ENCODE measurements around the gene NELL2. TPM values are rescaled to one million over a fixed set of nuclear protein-coding genes. Genes with fewer than 3 reads are reported as not detected.

NELL2 gene
- total RNA-seq, 4 donors from 2014 or later: 1.1 to 22.9 (median 15.6) TPM

DNA sequence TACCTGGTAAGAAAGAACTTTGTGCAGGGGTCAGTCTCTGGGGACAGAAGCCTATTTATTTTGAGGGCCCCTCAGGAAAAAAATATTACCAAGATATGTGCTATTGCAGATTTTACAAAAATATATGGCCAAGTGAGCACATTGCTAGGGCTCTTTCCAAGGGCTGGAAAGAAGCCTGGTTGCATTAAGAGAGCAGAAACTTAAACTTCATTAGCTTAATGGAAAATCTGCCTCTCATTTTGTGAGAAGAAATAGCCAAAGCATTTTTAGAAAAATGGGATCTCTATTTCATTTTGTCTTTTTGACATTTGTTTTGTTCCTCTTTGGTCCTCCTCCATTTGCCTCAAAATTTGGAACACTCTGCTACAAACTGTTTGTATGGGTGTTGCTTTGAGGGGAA lies 283.5 kb downstream of the NELL2 start:
- no peak for TF ChIP-seq CTCF (IDR thresholded peaks at IDR 0.05)
- ATAC-seq (ENCODE audit: low FRiP score): no peak
- DNase-seq (ENCODE audit: low spot score): no peak

DNA sequence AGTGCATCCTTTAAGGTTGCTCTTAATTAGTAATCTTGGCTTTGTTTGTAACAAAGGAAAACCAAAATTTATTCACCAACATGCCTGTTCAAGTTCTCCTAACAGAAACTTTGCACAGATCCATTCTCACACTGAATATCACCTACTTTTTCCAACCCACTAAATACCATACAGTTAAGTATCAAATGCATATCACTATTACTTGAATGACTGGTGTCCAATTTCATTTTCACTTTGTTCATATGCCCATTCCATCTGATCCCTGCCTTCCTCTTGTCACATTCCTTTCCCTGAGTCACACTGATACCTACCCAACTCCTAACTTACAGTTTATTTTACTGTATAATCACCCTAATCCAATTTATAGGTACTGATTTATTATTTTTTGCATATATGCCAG lies 286.4 kb downstream of the NELL2 start:
- ATAC-seq (ENCODE audit: low FRiP score): no peak

GRCh38 chr12:44588651-44589050 lies 287.5 kb downstream of the NELL2 start:
- DNase-seq (ENCODE audit: low spot score): no peak
- no peak for TF ChIP-seq CTCF (IDR thresholded peaks at IDR 0.05)
- ATAC-seq (ENCODE audit: low FRiP score): no peak

More for the DNA sequence above, 286.4 kb downstream of the NELL2 start:
- no peak for TF ChIP-seq CTCF (IDR thresholded peaks at IDR 0.05)
- no peak for DNase-seq (ENCODE audit: low spot score)

DNA sequence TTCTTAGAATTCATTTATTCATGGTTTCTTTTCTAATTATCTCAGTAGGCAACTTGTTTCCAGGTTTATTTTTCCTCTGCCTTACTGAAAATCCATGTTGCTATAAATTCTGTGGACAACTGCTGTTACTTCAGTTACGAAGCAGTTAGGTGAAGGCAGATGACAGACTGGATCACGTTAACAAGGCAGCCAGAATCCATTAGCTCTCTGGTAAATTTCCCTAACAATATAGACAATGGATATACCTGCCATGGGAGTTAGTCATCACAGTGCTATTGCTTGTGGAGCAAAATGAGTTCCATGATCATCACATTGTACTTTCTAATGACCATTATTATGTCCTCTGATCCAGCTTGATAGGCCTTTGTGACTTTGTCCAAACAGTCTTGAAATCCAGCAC lies 291.5 kb downstream of the NELL2 start:
- TF ChIP-seq CTCF (IDR thresholded peaks at IDR 0.05): no peak
- DNase-seq (ENCODE audit: low spot score): no peak
- ATAC-seq (ENCODE audit: low FRiP score): no peak

GRCh38 chr12:44582521-44582920 lies 293.6 kb downstream of the NELL2 start:
- no peak for TF ChIP-seq CTCF (IDR thresholded peaks at IDR 0.05)
- DNase-seq (ENCODE audit: low spot score) (no peak), ATAC-seq (ENCODE audit: low FRiP score) (no peak)

DNA sequence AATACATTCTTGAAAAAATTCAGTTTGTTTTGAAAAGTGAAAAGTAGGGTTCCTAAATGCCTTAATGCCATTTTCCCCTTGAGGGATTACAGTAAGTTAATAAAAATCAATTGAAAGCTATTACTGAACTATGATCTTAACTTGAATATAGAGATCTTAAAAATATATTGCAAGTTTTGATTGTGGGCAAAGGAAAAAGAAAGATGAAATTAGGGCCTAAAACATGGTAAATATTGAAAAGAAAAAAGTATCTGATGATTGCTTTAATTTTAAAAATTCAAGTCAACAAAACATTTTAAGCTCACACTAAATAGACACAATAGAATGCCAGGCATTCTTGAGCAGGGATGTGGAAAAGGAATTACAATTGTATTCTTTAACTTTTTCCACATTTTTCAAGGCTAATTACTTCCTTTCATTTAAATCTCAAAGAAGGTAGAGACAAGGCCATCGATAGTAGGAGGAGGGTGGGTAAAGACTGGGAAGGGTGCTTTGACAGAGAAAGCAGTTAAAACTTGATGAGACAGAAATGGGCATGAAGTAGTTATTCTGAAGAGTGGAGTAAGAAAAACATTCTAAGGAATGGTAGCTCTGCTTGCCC lies 294.4 kb downstream of the NELL2 start:
- DNase-seq (ENCODE audit: low spot score) (no peak), ATAC-seq (ENCODE audit: low FRiP score) (no peak)
- no peak for TF ChIP-seq CTCF (IDR thresholded peaks at IDR 0.05)

DNA sequence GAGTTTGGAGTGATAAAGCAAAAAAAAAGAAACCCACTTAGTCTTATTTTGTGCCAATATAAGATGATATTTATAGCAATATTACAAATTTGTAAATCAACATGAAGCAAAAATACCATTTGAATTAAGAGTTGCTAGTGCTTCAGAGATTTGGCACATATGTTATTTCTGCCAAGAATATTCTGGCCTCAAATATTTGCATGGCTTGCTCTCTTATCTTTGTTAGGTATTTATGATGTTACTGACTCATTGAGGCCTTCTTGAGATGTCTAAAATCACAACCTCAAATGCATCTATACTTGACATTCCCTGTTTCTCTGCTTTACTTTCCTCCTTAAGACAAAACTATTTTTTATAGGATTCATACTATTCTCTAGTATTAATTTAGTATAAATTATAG lies 301.5 kb downstream of the NELL2 start:
- DNase-seq (ENCODE audit: low spot score) (no peak), ATAC-seq (ENCODE audit: low FRiP score) (no peak)
- no peak for TF ChIP-seq CTCF (IDR thresholded peaks at IDR 0.05)

Measured in omental fat pad (tissue), 4 donors.